Measurements from ENCODE around the gene MACROD2. TPM values are rescaled to one million over a fixed set of nuclear protein-coding genes. Genes with fewer than 3 reads are reported as not detected.

The MACROD2 gene
- total RNA-seq, 4 donors from 2014 or later = 2.1 to 28.1 (median 12.6) TPM

GRCh38 chr20:15310361-15310760 lies 1315.0 kb downstream of the MACROD2 start:
- H3K4me3 ChIP-seq = no peak overlapping the region
- no peak for DNase-seq
- intact Hi-C loops (cut with DNase I; ENCODE audit: low total_unique reads) = no loop called here
- TF ChIP-seq CTCF (IDR thresholded peaks at IDR 0.05) = no peak
- TF ChIP-seq POLR2A (IDR thresholded peaks at IDR 0.05) = no peak
- H3K36me3 ChIP-seq = no peaks in the 10 kb centered on the region
- no peaks in the 10 kb centered on the region for H3K27me3 ChIP-seq
- H3K4me1 ChIP-seq = no peaks in the 10 kb centered on the region
- H3K9me3 ChIP-seq = no peaks in the 10 kb centered on the region
- no peak overlapping the region for H3K27ac ChIP-seq

GRCh38 chr20:15316556-15316955 lies 1321.2 kb downstream of the MACROD2 start:
- Histone ChIP-seq H3K36me3 (no peaks in the 10 kb centered on the region), H3K4me1 (no peaks in the 10 kb centered on the region), H3K27me3 (no peaks in the 10 kb centered on the region), H3K27ac (no peak overlapping the region), H3K4me3 (no peak overlapping the region), H3K9me3 (no peaks in the 10 kb centered on the region)
- DNase-seq = no peak
- intact Hi-C loops (cut with DNase I; ENCODE audit: low total_unique reads) = no loop called here
- no peak for TF ChIP-seq POLR2A (IDR thresholded peaks at IDR 0.05)
- no peak for TF ChIP-seq CTCF (IDR thresholded peaks at IDR 0.05)

- no peak overlapping the region for H3K27ac ChIP-seq
- TF ChIP-seq CTCF (IDR thresholded peaks at IDR 0.05) (no peak), POLR2A (IDR thresholded peaks at IDR 0.05) (no peak)
- no peaks in the 10 kb centered on the region for H3K27me3 ChIP-seq
- no peaks in the 10 kb centered on the region for H3K36me3 ChIP-seq
- intact Hi-C loops (cut with DNase I; ENCODE audit: low total_unique reads) = no loop called here
- no peak for DNase-seq
- H3K9me3 ChIP-seq = no peaks in the 10 kb centered on the region
- no peaks in the 10 kb centered on the region for H3K4me1 ChIP-seq
- no peak overlapping the region for H3K4me3 ChIP-seq
Measured at GRCh38 chr20:15317546-15318232, 1322.4 kb downstream of the MACROD2 start.

- Histone ChIP-seq H3K4me3 (no peak overlapping the region), H3K27me3 (no peaks in the 10 kb centered on the region), H3K27ac (no peak overlapping the region), H3K9me3 (no peaks in the 10 kb centered on the region), H3K36me3 (no peaks in the 10 kb centered on the region), H3K4me1 (no peaks in the 10 kb centered on the region)
- no peak for DNase-seq
- TF ChIP-seq CTCF (IDR thresholded peaks at IDR 0.05) = no peak
- intact Hi-C loops (cut with DNase I; ENCODE audit: low total_unique reads) = no loop called here
Measured at GRCh38 chr20:15318682-15319081, 1323.4 kb downstream of the MACROD2 start.

GRCh38 chr20:15319439-15319838 lies 1324.1 kb downstream of the MACROD2 start:
- no peak for DNase-seq
- H3K9me3 ChIP-seq = no peaks in the 10 kb centered on the region
- H3K36me3 ChIP-seq = no peaks in the 10 kb centered on the region
- H3K4me3 ChIP-seq = no peak overlapping the region
- intact Hi-C loops (cut with DNase I; ENCODE audit: low total_unique reads) = no loop called here
- H3K4me1 ChIP-seq = no peaks in the 10 kb centered on the region
- H3K27ac ChIP-seq = no peak overlapping the region
- TF ChIP-seq CTCF (IDR thresholded peaks at IDR 0.05) (no peak), POLR2A (IDR thresholded peaks at IDR 0.05) (no peak)
- H3K27me3 ChIP-seq = no peaks in the 10 kb centered on the region

Measured in uterus (tissue), 4 donors.